Melanocyte of skin (primary cell): ENCODE results near the gene TENT5C. TPM values are rescaled to one million over a fixed set of nuclear protein-coding genes. Genes with fewer than 3 reads are reported as not detected.

Experiments
- total RNA-seq, 2 donors: library from RNA; depleted of rRNA; stranded (reverse); fragments of >200 nt; gene quantifications; 2 replicates each; pipeline ENCODE4 v1.2.3, GENCODE V29; 2012

TENT5C gene
- total RNA-seq, result under 1 TPM; 0.33 to 0.34 TPM

DNA sequence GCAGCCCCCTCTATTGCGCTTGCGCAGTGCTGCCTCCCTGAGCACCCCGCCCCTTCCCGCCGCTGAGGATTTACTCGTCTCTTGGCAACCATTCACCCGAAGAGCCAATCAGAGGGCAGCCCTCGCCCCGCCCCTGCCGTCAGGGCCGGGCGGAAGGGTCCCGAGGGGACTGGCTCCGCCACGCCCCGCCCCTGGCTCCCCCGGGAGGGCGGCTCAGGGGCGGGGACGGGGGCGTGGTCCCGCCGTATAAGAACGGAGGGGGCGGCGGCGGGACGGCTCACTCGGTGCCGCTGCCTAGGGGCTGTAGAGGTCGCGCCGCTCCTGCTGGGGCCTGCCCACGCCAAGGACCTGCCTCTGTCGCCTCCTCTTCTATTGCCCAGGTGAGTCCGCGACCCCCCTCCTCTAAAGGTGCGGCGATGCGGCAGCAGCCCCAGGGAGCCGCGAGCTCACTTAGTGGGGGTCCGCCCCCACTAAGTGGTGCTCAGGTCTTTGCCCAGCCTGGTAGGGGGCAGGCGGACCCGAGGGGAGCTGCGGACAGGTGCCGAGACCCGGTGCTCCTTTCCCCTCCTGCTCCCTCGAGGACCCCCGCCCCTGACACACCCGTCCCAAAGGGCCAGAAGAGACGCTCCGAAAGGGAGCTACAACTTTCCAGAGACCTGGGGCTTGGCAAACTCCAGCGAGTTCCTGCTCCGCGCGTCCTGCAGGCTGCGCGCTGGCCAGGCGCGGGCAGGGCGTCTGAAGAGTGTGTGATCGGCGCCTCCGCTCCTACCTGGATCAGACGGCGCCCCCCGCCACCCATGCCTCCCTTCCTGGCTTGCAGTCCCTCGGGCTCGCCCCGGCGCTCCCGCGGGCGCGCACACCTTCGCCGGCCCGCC is at the start of gene TENT5C:
Gene TENT5C (plus strand): TSS at position 275 of the 875 bp plus-strand sequence. CDS start 16,821 bp downstream, outside the sequence.

Other genes starting within 250 kb of the TENT5C start
- gene MAN1A2, start 238.6 kb upstream of the TENT5C start, total RNA-seq, result 10 to 100 TPM; 25.6 to 31.3 TPM